ENCODE results near the gene TRIM45.

Gene TRIM45

GRCh38 chr1:117101334-117101733 is 20.2 kb downstream of the TRIM45 start:
- Histone ChIP-seq H3K9ac (ENCODE audit: low read length) (no peak overlapping the region), H3K4me1 (ENCODE audit: control insufficient read depth, insufficient read depth, low read length) (no peaks in the 10 kb centered on the region), H3K27me3 (ENCODE audit: control insufficient read depth, insufficient read depth, low read length) (no peaks in the 10 kb centered on the region), H3K27ac (ENCODE audit: low read depth, low read length) (no peak overlapping the region), H3K4me3 (ENCODE audit: low read depth, low read length) (no peak overlapping the region), H3K36me3 (ENCODE audit: control insufficient read depth, insufficient read depth, low read length) (peaks cover 95% of the 10 kb centered on the region), H3K9me3 (ENCODE audit: control insufficient read depth, insufficient read depth, low read depth, low read length) (no peaks in the 10 kb centered on the region)

GRCh38 chr1:117098287-117098890 is 23.2 kb downstream of the TRIM45 start:
- peaks cover 98% of the 10 kb centered on the region for H3K36me3 ChIP-seq (ENCODE audit: control insufficient read depth, insufficient read depth, low read length)
- H3K4me3 ChIP-seq (ENCODE audit: low read depth, low read length) = no peak overlapping the region
- H3K9ac ChIP-seq (ENCODE audit: low read length) = no peak overlapping the region
- H3K4me1 ChIP-seq (ENCODE audit: control insufficient read depth, insufficient read depth, low read length) = peaks cover 9% of the 10 kb centered on the region
- no peaks in the 10 kb centered on the region for H3K27me3 ChIP-seq (ENCODE audit: control insufficient read depth, insufficient read depth, low read length)
- H3K27ac ChIP-seq (ENCODE audit: low read depth, low read length) = no peak overlapping the region
- H3K9me3 ChIP-seq (ENCODE audit: control insufficient read depth, insufficient read depth, low read depth, low read length) = no peaks in the 10 kb centered on the region

GRCh38 chr1:117097443-117097842 is 24.1 kb downstream of the TRIM45 start:
- Histone ChIP-seq H3K27ac (ENCODE audit: low read depth, low read length) (no peak overlapping the region), H3K4me3 (ENCODE audit: low read depth, low read length) (no peak overlapping the region), H3K4me1 (ENCODE audit: control insufficient read depth, insufficient read depth, low read length) (peaks cover 19% of the 10 kb centered on the region), H3K9me3 (ENCODE audit: control insufficient read depth, insufficient read depth, low read depth, low read length) (no peaks in the 10 kb centered on the region), H3K9ac (ENCODE audit: low read length) (no peak overlapping the region), H3K36me3 (ENCODE audit: control insufficient read depth, insufficient read depth, low read length) (peaks cover 98% of the 10 kb centered on the region), H3K27me3 (ENCODE audit: control insufficient read depth, insufficient read depth, low read length) (no peaks in the 10 kb centered on the region)

- Histone ChIP-seq H3K4me3 (ENCODE audit: low read depth, low read length) (no peak overlapping the region), H3K27ac (ENCODE audit: low read depth, low read length) (no peak overlapping the region), H3K36me3 (ENCODE audit: control insufficient read depth, insufficient read depth, low read length) (peaks cover 97% of the 10 kb centered on the region), H3K9me3 (ENCODE audit: control insufficient read depth, insufficient read depth, low read depth, low read length) (no peaks in the 10 kb centered on the region), H3K9ac (ENCODE audit: low read length) (no peak overlapping the region), H3K27me3 (ENCODE audit: control insufficient read depth, insufficient read depth, low read length) (no peaks in the 10 kb centered on the region), H3K4me1 (ENCODE audit: control insufficient read depth, insufficient read depth, low read length) (peaks cover 22% of the 10 kb centered on the region)
These were observed 24.6 kb downstream of the TRIM45 start for GRCh38 chr1:117096951-117097408.

GRCh38 chr1:117094841-117095604 is 26.5 kb downstream of the TRIM45 start:
- Histone ChIP-seq H3K27ac (ENCODE audit: low read depth, low read length) (peak overlapping the region; percentile 78; the same call in 1 of the 2 replicates), H3K27me3 (ENCODE audit: control insufficient read depth, insufficient read depth, low read length) (no peaks in the 10 kb centered on the region), H3K4me3 (ENCODE audit: low read depth, low read length) (no peak overlapping the region), H3K9ac (ENCODE audit: low read length) (no peak overlapping the region), H3K4me1 (ENCODE audit: control insufficient read depth, insufficient read depth, low read length) (peaks cover 22% of the 10 kb centered on the region), H3K9me3 (ENCODE audit: control insufficient read depth, insufficient read depth, low read depth, low read length) (no peaks in the 10 kb centered on the region), H3K36me3 (ENCODE audit: control insufficient read depth, insufficient read depth, low read length) (peaks cover 96% of the 10 kb centered on the region)

- peaks cover 22% of the 10 kb centered on the region for H3K4me1 ChIP-seq (ENCODE audit: control insufficient read depth, insufficient read depth, low read length)
- H3K4me3 ChIP-seq (ENCODE audit: low read depth, low read length) = no peak overlapping the region
- peaks cover 95% of the 10 kb centered on the region for H3K36me3 ChIP-seq (ENCODE audit: control insufficient read depth, insufficient read depth, low read length)
- peak overlapping the region; percentile 44 for H3K9ac ChIP-seq (ENCODE audit: low read length)
- no peaks in the 10 kb centered on the region for H3K27me3 ChIP-seq (ENCODE audit: control insufficient read depth, insufficient read depth, low read length)
- peak overlapping the region; percentile 79; the same call in 1 of the 2 replicates for H3K27ac ChIP-seq (ENCODE audit: low read depth, low read length)
- H3K9me3 ChIP-seq (ENCODE audit: control insufficient read depth, insufficient read depth, low read depth, low read length) = no peaks in the 10 kb centered on the region
These were observed 27.5 kb downstream of the TRIM45 start for GRCh38 chr1:117093870-117094621.

GRCh38 chr1:117093091-117093534 is 28.4 kb downstream of the TRIM45 start:
- no peak overlapping the region for H3K4me3 ChIP-seq (ENCODE audit: low read depth, low read length)
- peaks cover 93% of the 10 kb centered on the region for H3K36me3 ChIP-seq (ENCODE audit: control insufficient read depth, insufficient read depth, low read length)
- no peaks in the 10 kb centered on the region for H3K9me3 ChIP-seq (ENCODE audit: control insufficient read depth, insufficient read depth, low read depth, low read length)
- H3K27ac ChIP-seq (ENCODE audit: low read depth, low read length) = peak overlapping the region; percentile 79
- peaks cover 22% of the 10 kb centered on the region for H3K4me1 ChIP-seq (ENCODE audit: control insufficient read depth, insufficient read depth, low read length)
- H3K27me3 ChIP-seq (ENCODE audit: control insufficient read depth, insufficient read depth, low read length) = no peaks in the 10 kb centered on the region
- peak overlapping the region; percentile 52 for H3K9ac ChIP-seq (ENCODE audit: low read length)

- Histone ChIP-seq H3K9ac (ENCODE audit: low read length) (peak overlapping the region; percentile 52), H3K27ac (ENCODE audit: low read depth, low read length) (peak overlapping the region; percentile 79), H3K4me3 (ENCODE audit: low read depth, low read length) (no peak overlapping the region), H3K36me3 (ENCODE audit: control insufficient read depth, insufficient read depth, low read length) (peaks cover 92% of the 10 kb centered on the region), H3K27me3 (ENCODE audit: control insufficient read depth, insufficient read depth, low read length) (no peaks in the 10 kb centered on the region), H3K9me3 (ENCODE audit: control insufficient read depth, insufficient read depth, low read depth, low read length) (no peaks in the 10 kb centered on the region), H3K4me1 (ENCODE audit: control insufficient read depth, insufficient read depth, low read length) (peaks cover 22% of the 10 kb centered on the region)
These were observed 29.0 kb downstream of the TRIM45 start for GRCh38 chr1:117092594-117092993.

- peaks cover 82% of the 10 kb centered on the region for H3K36me3 ChIP-seq (ENCODE audit: control insufficient read depth, insufficient read depth, low read length)
- no peak overlapping the region for H3K27ac ChIP-seq (ENCODE audit: low read depth, low read length)
- no peak overlapping the region for H3K4me3 ChIP-seq (ENCODE audit: low read depth, low read length)
- no peak overlapping the region for H3K9ac ChIP-seq (ENCODE audit: low read length)
- peaks cover 22% of the 10 kb centered on the region for H3K4me1 ChIP-seq (ENCODE audit: control insufficient read depth, insufficient read depth, low read length)
- H3K27me3 ChIP-seq (ENCODE audit: control insufficient read depth, insufficient read depth, low read length) = no peaks in the 10 kb centered on the region
- no peaks in the 10 kb centered on the region for H3K9me3 ChIP-seq (ENCODE audit: control insufficient read depth, insufficient read depth, low read depth, low read length)
These were observed 31.6 kb downstream of the TRIM45 start for GRCh38 chr1:117089996-117090395.

GRCh38 chr1:117087686-117088085 is 33.9 kb downstream of the TRIM45 start:
- no peak overlapping the region for H3K27ac ChIP-seq (ENCODE audit: low read depth, low read length)
- peaks cover 6% of the 10 kb centered on the region; the same call in 1 of the 2 replicates for H3K4me1 ChIP-seq (ENCODE audit: control insufficient read depth, insufficient read depth, low read length)
- H3K4me3 ChIP-seq (ENCODE audit: low read depth, low read length) = no peak overlapping the region
- H3K9ac ChIP-seq (ENCODE audit: low read length) = no peak overlapping the region
- H3K36me3 ChIP-seq (ENCODE audit: control insufficient read depth, insufficient read depth, low read length) = peaks cover 80% of the 10 kb centered on the region
- H3K9me3 ChIP-seq (ENCODE audit: control insufficient read depth, insufficient read depth, low read depth, low read length) = no peaks in the 10 kb centered on the region
- no peaks in the 10 kb centered on the region for H3K27me3 ChIP-seq (ENCODE audit: control insufficient read depth, insufficient read depth, low read length)

GRCh38 chr1:117084231-117084630 is 37.3 kb downstream of the TRIM45 start:
- Histone ChIP-seq H3K9me3 (ENCODE audit: control insufficient read depth, insufficient read depth, low read depth, low read length) (no peaks in the 10 kb centered on the region), H3K4me1 (ENCODE audit: control insufficient read depth, insufficient read depth, low read length) (no peaks in the 10 kb centered on the region), H3K27me3 (ENCODE audit: control insufficient read depth, insufficient read depth, low read length) (no peaks in the 10 kb centered on the region), H3K4me3 (ENCODE audit: low read depth, low read length) (no peak overlapping the region), H3K27ac (ENCODE audit: low read depth, low read length) (no peak overlapping the region), H3K9ac (ENCODE audit: low read length) (no peak overlapping the region), H3K36me3 (ENCODE audit: control insufficient read depth, insufficient read depth, low read length) (peaks cover 82% of the 10 kb centered on the region)

Data from HUES6 (cell line).